ENCODE results near the gene TOGARAM2. TPM values are rescaled to one million over a fixed set of nuclear protein-coding genes. Genes with fewer than 3 reads are reported as not detected.
A peak's percentile ranks its signal among the peaks of the same experiment; 100 is the strongest.

Gene TOGARAM2
- total and polyA plus RNA-seq, 2 of the 8 experiments (the other 6 are each of a cell fraction or from before 2014, with no cell fraction given), result 0.42 to 1.4 TPM

GRCh38 chr2:29063646-29064345 is 82.7 kb downstream of the TOGARAM2 start:
- TF ChIP-seq EGR1 (IDR thresholded peaks at IDR 0.05; ENCODE audit: borderline replicate concordance, low read depth, low read length) (no peak), CEBPB (IDR thresholded peaks at IDR 0.05; ENCODE audit: low read depth, low read length) (peak; percentile 89)
- Histone ChIP-seq H4K91ac (replicated peaks; ENCODE audit: insufficient read length, low read length) (peak overlapping the region; percentile 29), H3K56ac (replicated peaks; ENCODE audit: insufficient read length, low read depth, low read length) (no peak overlapping the region), H3K14ac (ENCODE audit: insufficient read length) (no peak overlapping the region), H3K23me2 (ENCODE audit: low read depth, low read length) (no peaks in the 10 kb centered on the region), H3K9me3 (ENCODE audit: insufficient read depth in 2 of 2, low read depth in 1 of 2, low read length in 1 of 2) (no peaks in the 10 kb centered on the region), H3K36me3 (ENCODE audit: control insufficient read depth in 2 of 4, insufficient read depth in 4 of 4, low read length in 3 of 4) (no peaks in the 10 kb centered on the region), H2BK20ac (ENCODE audit: low read length) (no peak overlapping the region; the same call in 1 of the 2 replicates), H3K4me2 (ENCODE audit: insufficient read depth in 1 of 2, low read depth in 2 of 2, low read length in 2 of 2) (no peak overlapping the region), H3K79me2 (ENCODE audit: control insufficient read depth in 1 of 2, insufficient read depth in 2 of 2, low read length in 2 of 2) (no peaks in the 10 kb centered on the region), H2BK12ac (ENCODE audit: low read depth, low read length) (0 out of 2 replicates have a peak overlapping the region, but pooled peaks have one; percentile 53), H3K23ac (ENCODE audit: insufficient read length) (no peak overlapping the region), H2AFZ (ENCODE audit: low read length) (no peak overlapping the region), H3K4me3 (ENCODE audit: extremely low read depth in 1 of 4, insufficient read depth in 2 of 4, low read depth in 3 of 4, low read length in 4 of 4) (no peak overlapping the region), H4K5ac (ENCODE audit: insufficient read length, low read depth, low read length) (no peak overlapping the region), H3K27me3 (replicated peaks in 1 of 4; ENCODE audit: control insufficient read depth in 3 of 4, extremely low read depth in 1 of 4, insufficient read depth in 3 of 4, low read length in 3 of 4) (no peaks in the 10 kb centered on the region), H3K4ac (replicated peaks; ENCODE audit: insufficient read length, low read depth, low read length) (no peak overlapping the region), H4K8ac (ENCODE audit: extremely low read depth, insufficient read depth, low read length) (peak overlapping the region; percentile 46; the same call in 1 of the 2 replicates), H3K27ac (ENCODE audit: low read depth, low read length) (no peak overlapping the region; the same call in 1 of the 2 replicates), H3K4me1 (replicated peaks in 1 of 4; ENCODE audit: control insufficient read depth in 3 of 4, insufficient read depth in 4 of 4, low read length in 3 of 4) (peaks cover 1 to 13% (median 5%) of the 10 kb centered on the region in 4 experiments), H4K20me1 (replicated peaks in 1 of 2; ENCODE audit: control insufficient read depth in 1 of 2, insufficient read depth in 2 of 2, low read length in 2 of 2) (no peaks in the 10 kb centered on the region), H3K18ac (ENCODE audit: extremely low read depth, low read length) (no peak overlapping the region), H2BK5ac (ENCODE audit: low read depth, low read length) (no peak overlapping the region), H3K79me1 (ENCODE audit: low read depth, low read length) (no peaks in the 10 kb centered on the region), H2BK120ac (replicated peaks; ENCODE audit: low read depth, low read length) (no peak overlapping the region), H2AK5ac (ENCODE audit: low read depth, low read length) (no peak overlapping the region), H3K9ac (replicated peaks in 1 of 4; ENCODE audit: extremely low read depth in 1 of 4, low read depth in 3 of 4, low read length in 3 of 4) (no peak overlapping the region), H2BK15ac (ENCODE audit: low read length) (no peak overlapping the region)
- DNase-seq (ENCODE audit: low read depth in 1 of 2, low spot score in 2 of 2), result no peak
- ChIA-PET POLR2A (ENCODE audit: partially characterized antibody) (no interaction called here), CTCF (ENCODE audit: partially characterized antibody) (interaction anchor here (0.7 to 1.4 kb wide), 4 partner anchors 10 to 138 kb away, joined by 3 to 5 read pairs (median 4); no protein-coding TSS in a partner anchor)
- no peak for FAIRE-seq
- 94% methylated on average over 18 of the region's 20 CpGs; no CpG with 5 or more reads in 1 of the 2 experiments for WGBS, 2 experiments (ENCODE audit: extremely low coverage in 1 of 2, insufficient coverage in 1 of 2, insufficient read length in 1 of 2, insufficient replicate concordance in 2 of 2, low coverage in 1 of 2, low lambda C conversion rate in 2 of 2, missing lambda C conversion rate in 1 of 2)

All from H1 (cell line).